ENCODE data around the gene LY6G6C. TPM values are rescaled to one million over a fixed set of nuclear protein-coding genes. Genes with fewer than 3 reads are reported as not detected.

LY6G6C gene
- total and polyA plus RNA-seq, 2 of the 13 experiments (the other 11 are each of a cell fraction or from before 2014, with no cell fraction given), result 0.15 TPM; not detected in 1

GRCh38 chr6:31680226-31681134 lies 41.1 kb downstream of the LY6G6C start, which contains the start of gene LY6G5C (continued):
- TF ChIP-seq SETDB1 (CRISPR knock-in tag; IDR thresholded peaks at IDR 0.05; ENCODE audit: borderline replicate concordance) (no peak), DRAP1 (CRISPR knock-in tag; IDR thresholded peaks at IDR 0.05) (0 out of 2 replicates have a peak, but pooled peaks have one; percentile 34), HCFC1 (IDR thresholded peaks at IDR 0.05; ENCODE audit: low read depth, low read length) (no peak), ZNF44 (CRISPR knock-in tag; IDR thresholded peaks at IDR 0.05) (0 out of 2 replicates have a peak, but pooled peaks have one; percentile 35), AHR (CRISPR knock-in tag; IDR thresholded peaks at IDR 0.05) (peak; percentile 44; the same call in 1 of the 2 replicates), ZNF556 (CRISPR knock-in tag; IDR thresholded peaks at IDR 0.05; ENCODE audit: borderline replicate concordance) (no peak; the same call in 1 of the 2 replicates), KDM2A (CRISPR knock-in tag; IDR thresholded peaks at IDR 0.05; ENCODE audit: borderline replicate concordance, low read depth) (peak; percentile 82), HHEX (CRISPR knock-in tag; IDR thresholded peaks at IDR 0.05) (no peak), ZNF775 (CRISPR knock-in tag; IDR thresholded peaks at IDR 0.05; ENCODE audit: borderline replicate concordance) (no peak), U2AF1 (optimal IDR thresholded peaks at IDR 0.05; ENCODE audit: low read depth, low read length) (no peak), KAT7 (CRISPR knock-in tag; IDR thresholded peaks at IDR 0.05; ENCODE audit: borderline replicate concordance) (no peak), SNAPC5 (CRISPR knock-in tag; IDR thresholded peaks at IDR 0.05; ENCODE audit: borderline replicate concordance) (no peak), SALL1 (CRISPR knock-in tag; IDR thresholded peaks at IDR 0.05) (peak; percentile 61), ZNF704 (CRISPR knock-in tag; IDR thresholded peaks at IDR 0.05; ENCODE audit: borderline replicate concordance) (no peak), GATA4 (IDR thresholded peaks at IDR 0.05; ENCODE audit: borderline replicate concordance, low read depth) (no peak), ARID4A (CRISPR knock-in tag; IDR thresholded peaks at IDR 0.05; ENCODE audit: borderline replicate concordance) (peak; percentile 43; the same call in 1 of the 2 replicates), ZBTB44 (CRISPR knock-in tag; IDR thresholded peaks at IDR 0.05) (no peak), IRF2 (CRISPR knock-in tag; IDR thresholded peaks at IDR 0.05) (peak; percentile 67; the same call in 1 of the 2 replicates), CREB1 (IDR thresholded peaks at IDR 0.05) (no peak), CREB1 (CRISPR knock-in tag; IDR thresholded peaks at IDR 0.05) (no peak), SATB2 (CRISPR knock-in tag; IDR thresholded peaks at IDR 0.05) (no peak)

Measured in HepG2 (cell line).